Epithelial cell of esophagus (primary cell): ENCODE data around the gene SLC25A14.
"Not testable (repeated sequence)": the region's sequence is repeated elsewhere in the genome, so short reads cannot be mapped to it uniquely, and the experiment has no call there.

Source experiments
- DNase-seq: peaks from one replicate; pipeline ENCODE4 v3.0.0; 2010; ENCODE audit warnings: low read depth
- H3K4me3 ChIP-seq: 2 replicates; pipeline ENCODE4 v1.5.1; 2011; ENCODE audit warnings: mild to moderate bottlenecking, low read length, control low read depth
- TF ChIP-seq, protein P1 (sequence below): IDR thresholded peaks from 2 replicates; pipeline ENCODE4 v1.5.1; 2011; ENCODE audit warnings: low read depth, mild to moderate bottlenecking, low read length, control low read depth, inconsistent platforms; ENCODE audit not compliant: insufficient read depth; ENCODE audit errors: missing control alignments

The SLC25A14 gene

DNA sequence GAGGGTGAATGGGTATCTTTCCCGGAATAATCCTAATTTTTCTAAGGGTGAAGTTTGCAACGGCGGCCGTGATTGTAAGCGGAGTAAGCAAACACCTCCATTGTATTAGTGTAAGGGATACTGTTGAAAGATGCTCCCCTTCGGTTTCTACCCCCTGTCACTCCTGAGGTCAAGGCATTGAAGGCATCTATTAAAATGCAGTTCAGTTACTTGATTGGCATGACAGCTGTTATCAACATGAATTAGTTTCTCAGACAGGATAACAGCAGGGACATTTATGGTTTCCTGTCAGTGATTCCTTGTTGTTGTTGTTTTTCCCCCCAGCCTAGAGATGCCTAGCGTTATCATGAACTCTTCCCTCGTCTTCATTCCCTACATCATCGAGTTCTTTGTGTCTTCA is 552 bp downstream of the SLC25A14 start:
- no peak for DNase-seq
- TF ChIP-seq, protein P1, sequence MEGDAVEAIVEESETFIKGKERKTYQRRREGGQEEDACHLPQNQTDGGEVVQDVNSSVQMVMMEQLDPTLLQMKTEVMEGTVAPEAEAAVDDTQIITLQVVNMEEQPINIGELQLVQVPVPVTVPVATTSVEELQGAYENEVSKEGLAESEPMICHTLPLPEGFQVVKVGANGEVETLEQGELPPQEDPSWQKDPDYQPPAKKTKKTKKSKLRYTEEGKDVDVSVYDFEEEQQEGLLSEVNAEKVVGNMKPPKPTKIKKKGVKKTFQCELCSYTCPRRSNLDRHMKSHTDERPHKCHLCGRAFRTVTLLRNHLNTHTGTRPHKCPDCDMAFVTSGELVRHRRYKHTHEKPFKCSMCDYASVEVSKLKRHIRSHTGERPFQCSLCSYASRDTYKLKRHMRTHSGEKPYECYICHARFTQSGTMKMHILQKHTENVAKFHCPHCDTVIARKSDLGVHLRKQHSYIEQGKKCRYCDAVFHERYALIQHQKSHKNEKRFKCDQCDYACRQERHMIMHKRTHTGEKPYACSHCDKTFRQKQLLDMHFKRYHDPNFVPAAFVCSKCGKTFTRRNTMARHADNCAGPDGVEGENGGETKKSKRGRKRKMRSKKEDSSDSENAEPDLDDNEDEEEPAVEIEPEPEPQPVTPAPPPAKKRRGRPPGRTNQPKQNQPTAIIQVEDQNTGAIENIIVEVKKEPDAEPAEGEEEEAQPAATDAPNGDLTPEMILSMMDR, result no peak
- H3K4me3 ChIP-seq, result peak overlapping the region; percentile 75

DNA sequence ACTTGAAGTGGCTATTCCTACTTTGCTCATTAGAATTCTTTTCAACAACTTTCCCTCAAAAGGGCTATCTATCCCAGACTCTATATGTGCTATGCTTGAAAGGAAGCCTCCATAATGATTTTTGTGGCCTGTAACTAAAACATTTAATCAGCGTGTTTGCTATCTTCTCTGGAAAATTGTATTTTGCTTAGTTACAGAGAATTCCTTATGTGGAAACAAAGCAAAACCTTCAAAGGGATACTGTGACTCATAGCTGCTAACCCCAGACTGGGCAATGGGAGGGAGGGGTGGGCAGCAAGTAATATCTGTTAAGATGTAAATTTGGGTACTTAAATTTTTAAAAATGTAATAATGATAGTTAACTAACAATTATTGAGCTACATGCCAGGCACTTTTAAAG is 3.7 kb downstream of the SLC25A14 start:
- DNase-seq, result no peak
- TF ChIP-seq, protein P1, result no peak
- H3K4me3 ChIP-seq, result no peak overlapping the region

DNA sequence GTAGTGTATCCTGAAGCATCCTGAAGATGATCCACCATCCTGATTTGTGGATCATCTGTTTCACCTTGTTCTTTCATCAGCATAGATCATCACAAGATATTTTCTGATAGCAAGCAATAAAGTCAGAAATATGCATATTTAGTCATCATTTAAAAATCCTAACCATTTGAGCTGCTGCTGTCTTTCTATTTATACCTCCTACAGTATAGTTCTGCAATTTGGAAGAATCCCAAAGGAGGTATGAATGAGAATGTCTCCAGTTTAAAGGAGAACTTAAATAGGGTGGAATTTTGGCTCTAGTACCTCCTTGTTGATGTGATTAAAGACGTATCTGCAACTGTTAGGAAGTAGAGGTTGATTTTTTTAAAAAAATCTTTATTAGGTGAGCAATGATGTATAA is 7.6 kb downstream of the SLC25A14 start:
- DNase-seq, result no peak
- H3K4me3 ChIP-seq, result no peak overlapping the region
- TF ChIP-seq, protein P1, result no peak

DNA sequence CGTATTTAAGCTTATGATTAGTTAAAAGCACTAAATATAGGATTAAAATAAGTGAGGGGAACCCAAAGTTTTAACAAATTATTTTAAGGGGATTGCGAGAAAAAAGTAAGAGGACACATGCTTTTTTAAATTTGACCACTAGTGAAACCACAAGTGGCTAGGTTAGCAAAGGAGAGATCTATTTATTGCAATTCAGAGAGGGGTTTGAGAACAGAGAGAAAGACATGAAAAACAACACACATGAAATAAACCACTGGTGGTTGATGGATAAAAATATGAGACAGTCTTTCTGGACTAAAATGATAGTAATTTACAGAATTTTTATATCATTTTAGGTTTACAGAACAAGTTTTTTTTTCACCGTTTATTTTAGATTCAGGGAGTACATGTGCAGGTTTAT is 11.8 kb downstream of the SLC25A14 start:
- TF ChIP-seq, protein P1, result no peak

DNA sequence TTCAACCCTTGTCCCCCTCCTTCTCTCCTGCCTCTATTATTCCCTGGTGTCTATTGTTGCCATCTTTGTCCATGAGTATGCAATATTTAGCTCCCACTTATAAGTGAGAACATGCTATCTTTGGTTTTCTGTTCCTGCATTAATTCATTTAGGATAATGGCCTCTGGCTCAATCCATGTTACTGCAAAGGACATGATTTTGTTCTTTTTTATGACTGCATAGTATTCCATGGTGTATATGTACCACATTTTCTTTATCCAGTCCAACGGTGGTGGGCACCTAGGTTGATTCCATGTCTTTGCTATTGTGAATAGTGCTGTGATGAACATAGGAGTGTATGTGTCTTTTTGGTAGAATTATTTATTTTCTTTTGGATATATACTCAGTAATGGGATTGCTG is 12.3 kb downstream of the SLC25A14 start:
- H3K4me3 ChIP-seq, DNase-seq: not testable (repeated sequence)

More for the DNA sequence above, 11.8 kb downstream of the SLC25A14 start:
- no peak overlapping the region for H3K4me3 ChIP-seq
- DNase-seq, result no peak

DNA sequence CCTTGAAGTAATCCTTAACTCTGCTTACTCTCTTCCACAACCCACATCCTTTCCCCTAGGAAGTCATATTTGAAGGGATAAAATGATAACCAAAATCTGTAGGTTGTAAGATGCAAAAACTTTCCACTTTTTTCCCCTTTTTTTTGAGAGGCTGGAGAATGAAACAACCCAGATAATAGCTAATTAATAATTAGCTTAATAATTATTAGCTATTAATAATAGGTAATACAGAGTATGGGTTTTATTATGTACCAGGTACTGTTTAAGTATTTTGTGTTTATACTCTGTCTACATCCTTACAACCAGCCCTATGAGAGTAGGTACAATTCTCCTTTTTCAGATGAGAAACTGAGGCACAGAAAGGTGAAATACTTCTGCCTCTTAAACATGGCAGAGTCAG is 36.4 kb downstream of the SLC25A14 start:
- TF ChIP-seq, protein P1, result no peak
- H3K4me3 ChIP-seq, result no peak overlapping the region
- DNase-seq, result no peak

DNA sequence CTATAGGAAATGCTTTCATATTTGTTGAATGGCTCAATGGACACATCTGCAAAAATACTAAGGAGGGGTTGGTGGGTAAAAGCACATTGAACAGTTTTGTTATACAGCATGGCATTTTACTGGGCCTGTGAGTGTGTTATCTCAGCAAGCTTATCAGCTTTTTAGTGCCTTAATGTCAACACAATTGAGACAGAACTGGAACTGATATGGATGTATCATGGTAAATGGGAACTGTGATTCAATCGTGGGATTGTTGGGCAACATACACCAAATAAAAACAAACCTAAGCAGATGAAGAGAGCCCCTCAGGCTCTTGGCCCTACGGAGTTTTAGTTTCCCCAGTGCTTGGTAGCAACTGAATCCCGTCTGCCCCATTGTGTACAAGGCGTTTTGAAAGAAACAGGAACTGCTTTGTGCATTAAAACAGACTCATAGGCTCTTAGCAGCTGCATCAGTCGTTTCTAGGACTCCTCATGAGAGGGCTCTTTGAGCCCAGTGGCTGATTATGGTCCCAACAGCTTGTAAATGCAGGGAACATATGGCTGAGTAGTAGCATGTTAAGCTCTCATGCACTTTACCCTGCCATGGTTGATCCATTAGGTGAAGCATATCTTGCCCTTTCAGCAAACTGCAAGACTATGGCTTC is 38.4 kb downstream of the SLC25A14 start:
- DNase-seq, result no peak
- H3K4me3 ChIP-seq, result no peak overlapping the region
- TF ChIP-seq, protein P1, result no peak
